Common myeloid progenitor, CD34-positive (primary cell): ENCODE data around the gene WDFY4.

Source experiments
- CTCF ChIA-PET: fragments of 350-600 bp; sonication (Branson Sonifier 250); formaldehyde crosslinking; loops from one replicate; lab custom pipeline; 2021; ENCODE audit warnings: antibody characterized with exemption; lab: Charles Lee
- POLR2A ChIA-PET: fragments of 350-600 bp; sonication (Branson Sonifier 250); formaldehyde crosslinking; loops from one replicate; lab custom pipeline; 2021; ENCODE audit warnings: antibody characterized with exemption; lab: Charles Lee
- DNase-seq, 3 donors: peaks; one replicate each; pipeline versions ENCODE4 v3.0.0 to v3.0.0-alpha.2; 2013
- H3K27ac ChIP-seq, 2 experiments: 1 replicate in 1 of 2; 2 replicates in 1 of 2; pipeline ENCODE4 v1.7.0; 2013; ENCODE audit warnings: inconsistent platforms in 2 of 2, low read length in 2 of 2, mild to moderate bottlenecking in 2 of 2, low read depth in 1 of 2, moderate library complexity in 1 of 2; ENCODE audit not compliant: severe bottlenecking in 2 of 2, insufficient read depth in 1 of 2, poor library complexity in 1 of 2
- H3K27me3 ChIP-seq, 5 experiments: replicated peaks in 2 of 5; 1 replicate in 3 of 5; 2 replicates in 2 of 5; pipeline versions ENCODE4 v1.6.1 to v1.7.0; 2013; ENCODE audit warnings: low read length in 4 of 5, mild to moderate bottlenecking in 2 of 5, moderate library complexity in 2 of 5, inconsistent platforms in 1 of 5; ENCODE audit not compliant: insufficient read depth in 5 of 5, control insufficient read depth in 4 of 5
- H3K36me3 ChIP-seq, 4 experiments: 1 replicate in 2 of 4; 2 replicates in 2 of 4; pipeline versions ENCODE4 v1.6.1 to v1.7.0; 2013; ENCODE audit warnings: low read length in 3 of 4, control low read depth in 1 of 4, mild to moderate bottlenecking in 1 of 4; ENCODE audit not compliant: control insufficient read depth in 4 of 4, insufficient read depth in 4 of 4
- H3K4me1 ChIP-seq, 4 experiments: 1 replicate in 3 of 4; 2 replicates in 1 of 4; pipeline versions ENCODE4 v1.6.1 to v1.7.1; 2013; ENCODE audit warnings: low read length in 3 of 4, mild to moderate bottlenecking in 3 of 4, control low read depth in 1 of 4, inconsistent platforms in 1 of 4, moderate library complexity in 1 of 4; ENCODE audit not compliant: control insufficient read depth in 4 of 4, insufficient read depth in 4 of 4; ENCODE audit errors: control extremely low read depth in 1 of 4
- H3K4me3 ChIP-seq, 7 experiments: 1 replicate in 4 of 7; 2 replicates in 3 of 7; pipeline versions ENCODE4 v1.5.1 to v1.7.0; 2013; ENCODE audit warnings: mild to moderate bottlenecking in 7 of 7, low read length in 6 of 7, moderate library complexity in 6 of 7, inconsistent platforms in 2 of 7, low read depth in 2 of 7, control low read depth in 1 of 7; ENCODE audit not compliant: insufficient read depth in 4 of 7, control insufficient read depth in 1 of 7; ENCODE audit errors: extremely low read depth in 1 of 7
- H3K9me3 ChIP-seq, 5 experiments: 1 replicate in 4 of 5; 2 replicates in 1 of 5; pipeline versions ENCODE4 v1.6.1 to v1.7.1; 2013; ENCODE audit warnings: low read length in 4 of 5, mild to moderate bottlenecking in 2 of 5, inconsistent platforms in 1 of 5, low read depth in 1 of 5, moderate library complexity in 1 of 5; ENCODE audit not compliant: control insufficient read depth in 4 of 5, insufficient read depth in 2 of 5; ENCODE audit errors: control extremely low read depth in 1 of 5
- WGBS: methylation state at CpG from one replicate; pipeline ENCODE4 v1.1.5; 2013; ENCODE audit not compliant: insufficient coverage; 5-methylcytosine and 5-hydroxymethylcytosine counted together

WDFY4 gene

DNA sequence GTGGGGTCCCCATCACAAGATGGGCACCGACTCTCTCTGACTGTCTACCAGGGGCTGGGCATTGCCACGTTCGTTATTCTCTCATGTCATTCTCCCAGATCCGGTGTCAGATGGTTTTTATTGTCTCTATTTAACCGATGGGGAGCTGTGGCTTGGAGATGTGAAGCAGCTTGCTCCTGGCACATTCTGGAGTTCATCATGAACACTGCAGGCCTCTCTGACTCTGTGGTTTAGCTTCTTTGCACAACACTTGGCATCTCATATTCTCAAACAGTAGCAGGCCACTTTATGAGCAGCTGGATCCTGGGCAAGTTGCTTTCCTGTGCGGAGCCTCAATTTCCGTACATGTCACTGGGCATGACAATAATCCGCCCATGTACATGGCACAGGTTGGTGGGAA is 135.1 kb downstream of the WDFY4 start:
- WGBS, result 98% methylated on average over 8 of the region's 8 CpGs

DNA sequence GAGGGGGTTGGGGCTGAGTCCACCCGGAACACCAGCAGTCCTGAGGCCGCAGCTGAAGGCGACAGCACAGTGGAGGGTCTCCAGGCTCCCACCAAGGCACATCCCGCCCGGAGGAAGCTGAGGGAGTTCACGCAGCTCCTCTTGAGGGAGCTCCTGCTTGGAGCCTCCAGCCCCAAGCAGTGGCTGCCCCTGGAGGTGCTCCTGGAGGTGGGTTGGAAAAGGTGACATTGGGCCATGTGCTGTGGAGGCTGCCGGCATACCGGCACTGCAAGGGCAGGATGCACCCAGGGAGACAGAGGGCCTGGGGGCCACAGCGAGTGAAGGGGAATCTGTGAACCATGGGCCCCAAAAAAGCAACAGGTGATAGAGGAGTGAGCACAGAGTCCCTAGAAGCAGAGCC is 135.6 kb downstream of the WDFY4 start:
- WGBS, result 100% methylated on average over 1 of the region's 9 CpGs
- CTCF ChIA-PET, result no interaction called here

More for the DNA sequence above, 135.1 kb downstream of the WDFY4 start:
- Histone ChIP-seq H3K4me1 (peaks cover 0 to 6% (median 0%) of the 10 kb centered on the region in 4 experiments), H3K27me3 (no peaks in the 10 kb centered on the region), H3K36me3 (peaks cover 10 to 79% (median 30%) of the 10 kb centered on the region in 4 experiments), H3K27ac (no peak overlapping the region), H3K4me3 (no peak overlapping the region), H3K9me3 (no peaks in the 10 kb centered on the region)
- ChIA-PET CTCF (no interaction called here), POLR2A (no interaction called here)
- no peak for DNase-seq

GRCh38 chr10:48820699-48821098 is 136.0 kb downstream of the WDFY4 start:
- no peaks in the 10 kb centered on the region for H3K9me3 ChIP-seq
- POLR2A ChIA-PET, result no interaction called here
- H3K27me3 ChIP-seq, result no peaks in the 10 kb centered on the region
- peaks cover 10 to 79% (median 34%) of the 10 kb centered on the region in 4 experiments for H3K36me3 ChIP-seq
- no peak for DNase-seq
- H3K4me3 ChIP-seq, result no peak overlapping the region
- peaks cover 0 to 6% (median 0%) of the 10 kb centered on the region in 4 experiments for H3K4me1 ChIP-seq
- CTCF ChIA-PET, result interaction anchor here (1.4 kb wide), 1 partner anchor 9 kb away, joined by 6 read pairs; no protein-coding TSS in a partner anchor
- WGBS, result 79% methylated on average over 10 of the region's 10 CpGs
- no peak overlapping the region for H3K27ac ChIP-seq

More for the DNA sequence above, 135.6 kb downstream of the WDFY4 start:
- Histone ChIP-seq H3K4me1 (peaks cover 0 to 6% (median 0%) of the 10 kb centered on the region in 4 experiments), H3K36me3 (peaks cover 10 to 79% (median 32%) of the 10 kb centered on the region in 4 experiments), H3K4me3 (no peak overlapping the region), H3K27ac (no peak overlapping the region), H3K27me3 (no peaks in the 10 kb centered on the region), H3K9me3 (no peaks in the 10 kb centered on the region)
- POLR2A ChIA-PET, result no interaction called here
- no peak for DNase-seq

GRCh38 chr10:48821111-48821510 is 136.4 kb downstream of the WDFY4 start:
- 96% methylated on average over 4 of the region's 4 CpGs for WGBS
- H3K27me3 ChIP-seq, result no peaks in the 10 kb centered on the region
- ChIA-PET CTCF (interaction anchor here (1.4 kb wide), 1 partner anchor 9 kb away, joined by 6 read pairs; no protein-coding TSS in a partner anchor), POLR2A (no interaction called here)
- no peaks in the 10 kb centered on the region for H3K9me3 ChIP-seq
- peaks cover 0 to 6% (median 0%) of the 10 kb centered on the region in 4 experiments for H3K4me1 ChIP-seq
- H3K27ac ChIP-seq, result no peak overlapping the region
- H3K4me3 ChIP-seq, result no peak overlapping the region
- H3K36me3 ChIP-seq, result peaks cover 10 to 79% (median 34%) of the 10 kb centered on the region in 4 experiments
- DNase-seq, result no peak

- H3K36me3 ChIP-seq, result peaks cover 11 to 82% (median 37%) of the 10 kb centered on the region in 4 experiments
- H3K4me1 ChIP-seq, result peaks cover 0 to 6% (median 0%) of the 10 kb centered on the region in 4 experiments
- H3K27ac ChIP-seq, result no peak overlapping the region
- DNase-seq, result no peak
- POLR2A ChIA-PET, result no interaction called here
- H3K9me3 ChIP-seq, result no peaks in the 10 kb centered on the region
- H3K4me3 ChIP-seq, result no peak overlapping the region
- H3K27me3 ChIP-seq, result no peaks in the 10 kb centered on the region
- WGBS, result 100% methylated on average over 2 of the region's 3 CpGs
- CTCF ChIA-PET, result interaction anchor here (1.4 kb wide), 1 partner anchor 10 kb away, joined by 6 read pairs; no protein-coding TSS in a partner anchor
Measured at GRCh38 chr10:48821692-48822091, 137.0 kb downstream of the WDFY4 start.

- H3K36me3 ChIP-seq, result peaks cover 35 to 90% (median 50%) of the 10 kb centered on the region in 4 experiments
- POLR2A ChIA-PET, result no interaction called here
- 93% methylated on average over 2 of the region's 2 CpGs for WGBS
Measured at GRCh38 chr10:48833674-48834073, 149.0 kb downstream of the WDFY4 start.

GRCh38 chr10:48834189-48834965 is 149.7 kb downstream of the WDFY4 start:
- no peak for DNase-seq
- POLR2A ChIA-PET, result no interaction called here
- CTCF ChIA-PET, result interaction anchor here (1.0 to 1.6 kb wide), 2 partner anchors 16 to 68 kb away, joined by 3 read pairs; no protein-coding TSS in a partner anchor
- H3K36me3 ChIP-seq, result peaks cover 37 to 92% (median 50%) of the 10 kb centered on the region in 4 experiments
- no peaks in the 10 kb centered on the region for H3K4me1 ChIP-seq
- no peak overlapping the region for H3K27ac ChIP-seq
- WGBS, result 100% methylated on average over 2 of the region's 2 CpGs
- H3K4me3 ChIP-seq, result no peak overlapping the region
- no peaks in the 10 kb centered on the region for H3K27me3 ChIP-seq
- H3K9me3 ChIP-seq, result peaks cover 0 to 3% (median 0%) of the 10 kb centered on the region in 5 experiments

More at GRCh38 chr10:48833674-48834073, 149.0 kb downstream of the WDFY4 start:
- Histone ChIP-seq H3K9me3 (peaks cover 0 to 3% (median 0%) of the 10 kb centered on the region in 5 experiments), H3K27ac (no peak overlapping the region), H3K4me1 (no peaks in the 10 kb centered on the region), H3K4me3 (no peak overlapping the region), H3K27me3 (no peaks in the 10 kb centered on the region)
- CTCF ChIA-PET, result no interaction called here
- DNase-seq, result no peak
